ENCODE data around the gene SRRD.

- TF ChIP-seq ZNF274 (IDR thresholded peaks at IDR 0.05; ENCODE audit: low read depth, low read length) (no peak), YY1 (IDR thresholded peaks at IDR 0.05; ENCODE audit: insufficient read depth, insufficient read length) (no peak), SUZ12 (IDR thresholded peaks at IDR 0.05; ENCODE audit: extremely low read depth, insufficient read depth, insufficient read length) (no peak)
These were observed 19.4 kb upstream of the SRRD start for GRCh38 chr22:26464312-26464711.

Data from NT2/D1 (cell line).